ENCODE measurements around the gene TMEM123. TPM values are rescaled to one million over a fixed set of nuclear protein-coding genes. Genes with fewer than 3 reads are reported as not detected.
A peak's percentile ranks its signal among the peaks of the same experiment; 100 is the strongest.

TMEM123 gene
- total and polyA plus RNA-seq, 2 of the 13 experiments (the other 11 are each of a cell fraction or from before 2014, with no cell fraction given) = 365 to 2,761 TPM

DNA sequence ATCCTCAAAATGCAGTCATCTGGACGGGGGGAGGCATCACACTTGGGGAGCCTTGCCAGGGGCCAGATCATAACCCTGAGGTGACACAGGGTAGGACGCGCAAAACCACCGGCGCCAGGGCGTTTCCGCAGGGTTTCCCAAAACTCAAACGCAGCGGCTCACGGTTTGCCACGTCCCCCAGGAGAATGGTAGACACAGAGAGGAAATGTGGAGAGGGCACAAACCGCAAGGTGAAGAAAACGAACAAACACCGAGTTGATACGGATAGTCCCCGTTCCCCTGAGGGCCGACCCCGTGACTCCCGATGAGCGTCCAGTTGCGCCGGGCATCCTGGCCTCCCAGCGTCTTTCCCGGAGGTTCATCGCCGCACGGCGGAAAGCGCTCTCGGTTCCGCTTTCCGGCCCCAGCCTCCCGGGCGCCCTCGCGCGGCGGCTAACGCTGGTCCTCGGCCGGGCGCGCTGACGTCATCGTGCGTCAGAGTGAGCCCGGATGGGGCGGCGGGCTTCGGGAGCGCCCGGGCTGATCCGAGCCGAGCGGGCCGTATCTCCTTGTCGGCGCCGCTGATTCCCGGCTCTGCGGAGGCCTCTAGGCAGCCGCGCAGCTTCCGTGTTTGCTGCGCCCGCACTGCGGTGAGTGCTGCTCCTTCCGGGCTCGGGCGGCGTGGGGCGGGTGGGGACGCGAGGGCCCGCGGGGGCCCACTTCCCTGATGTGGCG lies 105.7 kb downstream of the TMEM123 start, which contains the start of gene BIRC2 (continued):
- TF ChIP-seq, protein P1, sequence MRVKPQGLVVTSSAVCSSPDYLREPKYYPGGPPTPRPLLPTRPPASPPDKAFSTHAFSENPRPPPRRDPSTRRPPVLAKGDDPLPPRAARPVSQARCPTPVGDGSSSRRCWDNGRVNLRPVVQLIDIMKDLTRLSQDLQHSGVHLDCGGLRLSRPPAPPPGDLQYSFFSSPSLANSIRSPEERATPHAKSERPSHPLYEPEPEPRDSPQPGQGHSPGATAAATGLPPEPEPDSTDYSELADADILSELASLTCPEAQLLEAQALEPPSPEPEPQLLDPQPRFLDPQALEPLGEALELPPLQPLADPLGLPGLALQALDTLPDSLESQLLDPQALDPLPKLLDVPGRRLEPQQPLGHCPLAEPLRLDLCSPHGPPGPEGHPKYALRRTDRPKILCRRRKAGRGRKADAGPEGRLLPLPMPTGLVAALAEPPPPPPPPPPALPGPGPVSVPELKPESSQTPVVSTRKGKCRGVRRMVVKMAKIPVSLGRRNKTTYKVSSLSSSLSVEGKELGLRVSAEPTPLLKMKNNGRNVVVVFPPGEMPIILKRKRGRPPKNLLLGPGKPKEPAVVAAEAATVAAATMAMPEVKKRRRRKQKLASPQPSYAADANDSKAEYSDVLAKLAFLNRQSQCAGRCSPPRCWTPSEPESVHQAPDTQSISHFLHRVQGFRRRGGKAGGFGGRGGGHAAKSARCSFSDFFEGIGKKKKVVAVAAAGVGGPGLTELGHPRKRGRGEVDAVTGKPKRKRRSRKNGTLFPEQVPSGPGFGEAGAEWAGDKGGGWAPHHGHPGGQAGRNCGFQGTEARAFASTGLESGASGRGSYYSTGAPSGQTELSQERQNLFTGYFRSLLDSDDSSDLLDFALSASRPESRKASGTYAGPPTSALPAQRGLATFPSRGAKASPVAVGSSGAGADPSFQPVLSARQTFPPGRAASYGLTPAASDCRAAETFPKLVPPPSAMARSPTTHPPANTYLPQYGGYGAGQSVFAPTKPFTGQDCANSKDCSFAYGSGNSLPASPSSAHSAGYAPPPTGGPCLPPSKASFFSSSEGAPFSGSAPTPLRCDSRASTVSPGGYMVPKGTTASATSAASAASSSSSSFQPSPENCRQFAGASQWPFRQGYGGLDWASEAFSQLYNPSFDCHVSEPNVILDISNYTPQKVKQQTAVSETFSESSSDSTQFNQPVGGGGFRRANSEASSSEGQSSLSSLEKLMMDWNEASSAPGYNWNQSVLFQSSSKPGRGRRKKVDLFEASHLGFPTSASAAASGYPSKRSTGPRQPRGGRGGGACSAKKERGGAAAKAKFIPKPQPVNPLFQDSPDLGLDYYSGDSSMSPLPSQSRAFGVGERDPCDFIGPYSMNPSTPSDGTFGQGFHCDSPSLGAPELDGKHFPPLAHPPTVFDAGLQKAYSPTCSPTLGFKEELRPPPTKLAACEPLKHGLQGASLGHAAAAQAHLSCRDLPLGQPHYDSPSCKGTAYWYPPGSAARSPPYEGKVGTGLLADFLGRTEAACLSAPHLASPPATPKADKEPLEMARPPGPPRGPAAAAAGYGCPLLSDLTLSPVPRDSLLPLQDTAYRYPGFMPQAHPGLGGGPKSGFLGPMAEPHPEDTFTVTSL (CRISPR knock-in tag; IDR thresholded peaks at IDR 0.05; ENCODE audit: borderline replicate concordance) = no peak
- TF ChIP-seq ZMAT3 (CRISPR knock-in tag; conservative IDR thresholded peaks at IDR 0.05) (peak; percentile 92), SOX13 (IDR thresholded peaks at IDR 0.05) (no peak), SOX13 (CRISPR knock-in tag; conservative IDR thresholded peaks at IDR 0.05 in 1 of 2, IDR thresholded peaks at IDR 0.05 in 1 of 2) (no peak), NAIF1 (CRISPR knock-in tag; IDR thresholded peaks at IDR 0.05; ENCODE audit: borderline replicate concordance) (no peak), KDM1A (CRISPR knock-in tag; IDR thresholded peaks at IDR 0.05) (no peak), KMT2B (CRISPR knock-in tag; IDR thresholded peaks at IDR 0.05) (peak; percentile 92), ZNF781 (CRISPR knock-in tag; IDR thresholded peaks at IDR 0.05; ENCODE audit: borderline replicate concordance, not compliant biosample characterization) (no peak), PAF1 (CRISPR knock-in tag; IDR thresholded peaks at IDR 0.05) (no peak), ELF4 (CRISPR knock-in tag; IDR thresholded peaks at IDR 0.05; ENCODE audit: borderline replicate concordance) (no peak; the same call in 1 of the 2 replicates), WIZ (CRISPR knock-in tag; IDR thresholded peaks at IDR 0.05) (0 out of 2 replicates have a peak, but pooled peaks have one; percentile 64), ZNF34 (CRISPR knock-in tag; IDR thresholded peaks at IDR 0.05; ENCODE audit: borderline replicate concordance) (peak; percentile 75; the same call in 1 of the 2 replicates), SKI (IDR thresholded peaks at IDR 0.05; ENCODE audit: partially characterized antibody) (peak; percentile 61), KAT2B (IDR thresholded peaks at IDR 0.05; ENCODE audit: borderline replicate concordance, low read depth, low read length) (no peak), ISX (CRISPR knock-in tag; conservative IDR thresholded peaks at IDR 0.05) (no peak), MYNN (CRISPR knock-in tag; IDR thresholded peaks at IDR 0.05; ENCODE audit: low read depth) (no peak), ZFAT (CRISPR knock-in tag; conservative IDR thresholded peaks at IDR 0.05) (no peak), ZFP36L1 (CRISPR knock-in tag; IDR thresholded peaks at IDR 0.05) (peak; percentile 92)
- TF ChIP-seq, protein P2, sequence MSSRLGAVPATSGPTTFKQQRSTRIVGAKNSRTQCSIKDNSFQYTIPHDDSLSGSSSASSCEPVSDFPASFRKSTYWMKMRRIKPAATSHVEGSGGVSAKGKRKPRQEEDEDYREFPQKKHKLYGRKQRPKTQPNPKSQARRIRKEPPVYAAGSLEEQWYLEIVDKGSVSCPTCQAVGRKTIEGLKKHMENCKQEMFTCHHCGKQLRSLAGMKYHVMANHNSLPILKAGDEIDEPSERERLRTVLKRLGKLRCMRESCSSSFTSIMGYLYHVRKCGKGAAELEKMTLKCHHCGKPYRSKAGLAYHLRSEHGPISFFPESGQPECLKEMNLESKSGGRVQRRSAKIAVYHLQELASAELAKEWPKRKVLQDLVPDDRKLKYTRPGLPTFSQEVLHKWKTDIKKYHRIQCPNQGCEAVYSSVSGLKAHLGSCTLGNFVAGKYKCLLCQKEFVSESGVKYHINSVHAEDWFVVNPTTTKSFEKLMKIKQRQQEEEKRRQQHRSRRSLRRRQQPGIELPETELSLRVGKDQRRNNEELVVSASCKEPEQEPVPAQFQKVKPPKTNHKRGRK (CRISPR knock-in tag; IDR thresholded peaks at IDR 0.05) = no peak
- TF ChIP-seq, protein P3, sequence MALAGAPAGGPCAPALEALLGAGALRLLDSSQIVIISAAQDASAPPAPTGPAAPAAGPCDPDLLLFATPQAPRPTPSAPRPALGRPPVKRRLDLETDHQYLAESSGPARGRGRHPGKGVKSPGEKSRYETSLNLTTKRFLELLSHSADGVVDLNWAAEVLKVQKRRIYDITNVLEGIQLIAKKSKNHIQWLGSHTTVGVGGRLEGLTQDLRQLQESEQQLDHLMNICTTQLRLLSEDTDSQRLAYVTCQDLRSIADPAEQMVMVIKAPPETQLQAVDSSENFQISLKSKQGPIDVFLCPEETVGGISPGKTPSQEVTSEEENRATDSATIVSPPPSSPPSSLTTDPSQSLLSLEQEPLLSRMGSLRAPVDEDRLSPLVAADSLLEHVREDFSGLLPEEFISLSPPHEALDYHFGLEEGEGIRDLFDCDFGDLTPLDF (CRISPR knock-in tag; IDR thresholded peaks at IDR 0.05) = no peak
- TF ChIP-seq, protein P4, sequence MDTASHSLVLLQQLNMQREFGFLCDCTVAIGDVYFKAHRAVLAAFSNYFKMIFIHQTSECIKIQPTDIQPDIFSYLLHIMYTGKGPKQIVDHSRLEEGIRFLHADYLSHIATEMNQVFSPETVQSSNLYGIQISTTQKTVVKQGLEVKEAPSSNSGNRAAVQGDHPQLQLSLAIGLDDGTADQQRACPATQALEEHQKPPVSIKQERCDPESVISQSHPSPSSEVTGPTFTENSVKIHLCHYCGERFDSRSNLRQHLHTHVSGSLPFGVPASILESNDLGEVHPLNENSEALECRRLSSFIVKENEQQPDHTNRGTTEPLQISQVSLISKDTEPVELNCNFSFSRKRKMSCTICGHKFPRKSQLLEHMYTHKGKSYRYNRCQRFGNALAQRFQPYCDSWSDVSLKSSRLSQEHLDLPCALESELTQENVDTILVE (CRISPR knock-in tag; IDR thresholded peaks at IDR 0.05) = peak; percentile 94

Measured in HepG2 (cell line).